GM12878 (cell line): ENCODE results near the gene MRPS15. TPM values are rescaled to one million over a fixed set of nuclear protein-coding genes. Genes with fewer than 3 reads are reported as not detected.

Source experiments
- ATAC-seq: fragments of 200-7000 bp; cut with Tn5 transposase; 3 replicates; pipeline ENCODE4 v1.9.1; 2020; ENCODE audit warnings: mild to moderate bottlenecking, moderate library complexity
- BruUV-seq: library from RNA; stranded (reverse); fragments of 400-500 nt; replicated peaks from 2 replicates; lab custom pipeline; 2021; lab: Mats Ljungman, UMichigan
- CTCF ChIA-PET: fragments of 300-600 bp; sonication (Branson Sonifier 250); formaldehyde crosslinking; extraction: SDS; loops from one replicate; lab custom pipeline; 2021; ENCODE audit warnings: inconsistent platforms; lab: Yijun Ruan, JAX
- POLR2A ChIA-PET: fragments of 350-600 bp; formaldehyde crosslinking; extraction: SDS; loops from one replicate; lab custom pipeline; 2021; ENCODE audit warnings: inconsistent platforms; lab: Charles Lee
- RAD21 ChIA-PET: fragments of 300-600 bp; sonication (Branson Sonifier 250); formaldehyde crosslinking; loops from one replicate; lab custom pipeline; 2023; ENCODE audit warnings: antibody characterized with exemption; ENCODE audit not compliant: unreplicated experiment; lab: Charles Lee
- SMC1A ChIA-PET: fragments of 300-600 bp; sonication (Branson Sonifier 250); formaldehyde crosslinking; loops from one replicate; lab custom pipeline; 2023; ENCODE audit not compliant: unreplicated experiment, uncharacterized antibody; lab: Charles Lee
- DNase-seq: peaks from one replicate; pipeline ENCODE4 v3.0.0-alpha.2; 2011; ENCODE audit warnings: low read depth, low spot score
- FAIRE-seq: peaks from 3 replicates; lab custom pipeline; 2011; peaks lifted over from hg19 to GRCh38; lab: Jason Lieb, UNC
- H2AFZ ChIP-seq: 2 replicates; pipeline ENCODE4 v1.6.0; 2011; ENCODE audit warnings: low read depth, low read length, control low read depth; ENCODE audit not compliant: control insufficient read depth
- H3K27ac ChIP-seq: 2 replicates; pipeline ENCODE4 v1.5.1; 2011; ENCODE audit warnings: control low read depth; ENCODE audit not compliant: control insufficient read depth, insufficient read depth
- H3K27me3 ChIP-seq, 2 experiments: replicated peaks in 1 of 2; 2 replicates each; pipeline versions ENCODE4 v1.6.0 to v1.6.1; 2011; ENCODE audit warnings: low read length in 1 of 2; ENCODE audit not compliant: control insufficient read depth in 2 of 2, insufficient read depth in 2 of 2
- H3K36me3 ChIP-seq, 2 experiments: 2 replicates each; pipeline ENCODE4 v1.5.1; 2011; ENCODE audit warnings: low read length in 1 of 2; ENCODE audit not compliant: control insufficient read depth in 2 of 2, insufficient read depth in 2 of 2
- H3K4me1 ChIP-seq: 2 replicates; pipeline ENCODE4 v1.6.1; 2011; ENCODE audit warnings: mild to moderate bottlenecking, low read length, moderate library complexity, mixed read lengths; ENCODE audit not compliant: control insufficient read depth, insufficient read depth
- H3K4me2 ChIP-seq: 2 replicates; pipeline ENCODE4 v1.6.0; 2011; ENCODE audit warnings: control low read depth; ENCODE audit not compliant: control insufficient read depth, insufficient read depth
- H3K4me3 ChIP-seq: fragments of 200-600 bp; sonication (generic); 2 replicates; pipeline ENCODE4 v1.5.1; 2016
- H3K79me2 ChIP-seq: 2 replicates; pipeline ENCODE4 v1.6.0; 2011; ENCODE audit warnings: low read length; ENCODE audit not compliant: control insufficient read depth, insufficient read depth
- H3K9ac ChIP-seq: 2 replicates; pipeline ENCODE4 v1.8.0; 2011; ENCODE audit warnings: low read length, control low read depth, mixed read lengths; ENCODE audit not compliant: control insufficient read depth, insufficient read depth
- H3K9me3 ChIP-seq: replicated peaks from 3 replicates; pipeline ENCODE4 v1.5.1; 2011; ENCODE audit warnings: mild to moderate bottlenecking, low read length; ENCODE audit not compliant: control insufficient read depth, insufficient read depth
- H4K20me1 ChIP-seq: 2 replicates; pipeline ENCODE4 v1.6.0; 2011; ENCODE audit not compliant: control insufficient read depth, insufficient read depth
- CHD2 ChIP-seq: IDR thresholded peaks from 2 replicates; pipeline ENCODE4 v1.6.1; 2011; ENCODE audit warnings: low read depth, low read length, improper control_type of control experiment, borderline replicate concordance
- CHD4 ChIP-seq: fragments of 200-600 bp; sonication (generic); IDR thresholded peaks from 2 replicates; pipeline ENCODE4 v1.6.1; 2016; ENCODE audit warnings: mild to moderate bottlenecking
- HCFC1 ChIP-seq: fragments of 150-350 bp; IDR thresholded peaks from 2 replicates; pipeline ENCODE4 v1.6.1; 2014; ENCODE audit warnings: low read length
- IRF4 ChIP-seq: IDR thresholded peaks from 2 replicates; pipeline ENCODE4 v1.6.1; 2011; ENCODE audit warnings: low read depth, low read length
- JUND ChIP-seq: IDR thresholded peaks from 2 replicates; pipeline ENCODE4 v1.6.1; 2012; ENCODE audit warnings: low read depth, mild to moderate bottlenecking, low read length, improper control_type of control experiment, moderate library complexity
- RAD21 ChIP-seq: IDR thresholded peaks from 2 replicates; pipeline ENCODE4 v1.6.1; 2011; ENCODE audit warnings: mild to moderate bottlenecking, low read depth, low read length, moderate library complexity; ENCODE audit not compliant: insufficient read depth
- STAT1 ChIP-seq: fragments of 450-650 bp; conservative IDR thresholded peaks from 2 replicates; pipeline ENCODE4 v1.6.1; 2014; ENCODE audit warnings: antibody characterized with exemption, mild to moderate bottlenecking
- ZBTB40 ChIP-seq: fragments of 450-650 bp; IDR thresholded peaks from 2 replicates; pipeline ENCODE4 v1.6.1; 2016; ENCODE audit warnings: mild to moderate bottlenecking, moderate library complexity, borderline replicate concordance
- WGBS: methylation state at CpG from one replicate; pipeline ENCODE4 v1.1.6; 2016; ENCODE audit warnings: low lambda C conversion rate; ENCODE audit not compliant: insufficient replicate concordance, insufficient coverage; ENCODE audit errors: missing lambda C conversion rate; 5-methylcytosine and 5-hydroxymethylcytosine counted together
- in situ Hi-C: fragments of 300-500 bp; cut with MboI; formaldehyde crosslinking; loops from 9 replicates; pipeline ENCODE4 v1.14.3; 2018; ENCODE audit warnings: mixed read lengths
- intact Hi-C: fragments of 100-400 bp; cut with micrococcal nuclease; formaldehyde crosslinking; loops from one replicate; pipeline ENCODE4 v1.14.2; 2022; ENCODE audit not compliant: unreplicated experiment
- polyA plus RNA-seq, 11 experiments: library from polyadenylated mRNA; depleted of rRNA in 4 of 11; unstranded in 6 of 11; stranded (reverse) in 5 of 11; fragments of >200 nt; fragmentation: Nextera tagmentation in 4 of 11; fragmentation: Illumina TruSeq in 1 of 11; extraction: Ambion mirVana in 4 of 11; extraction: Trizol in 1 of 11; gene quantifications; 1 replicate in 1 of 11; 2 replicates in 10 of 11; pipeline versions ENCODE4 v1.2.1 to v1.2.3, GENCODE V29; 2011 to 2016; ENCODE audit warnings: inconsistent platforms in 2 of 11, missing spikeins in 2 of 11, low read depth in 1 of 11
- total RNA-seq, 4 experiments: library from RNA; depleted of rRNA in 3 of 4; stranded (reverse); fragments of >200 nt in 3 of 4; fragmentation: Illumina TruSeq in 1 of 4; extraction: Trizol in 1 of 4; gene quantifications; 2 replicates each; pipeline versions ENCODE4 v1.2.1 to v1.2.3, GENCODE V29; 2013 to 2021
- TF ChIP-seq, protein P1 (sequence below): fragments of 450-650 bp; conservative IDR thresholded peaks from 2 replicates; pipeline ENCODE4 v1.6.1; 2017; ENCODE audit warnings: mild to moderate bottlenecking, moderate library complexity
- TF ChIP-seq, protein P2 (sequence below): fragments of 450-650 bp; IDR thresholded peaks from 2 replicates; pipeline ENCODE4 v1.6.1; 2014; ENCODE audit warnings: mild to moderate bottlenecking
- TF ChIP-seq, protein P3 (sequence below): IDR thresholded peaks from 2 replicates; pipeline ENCODE4 v1.6.1; 2011; ENCODE audit warnings: mild to moderate bottlenecking, low read depth, low read length, moderate library complexity; ENCODE audit not compliant: insufficient replicate concordance
- TF ChIP-seq, protein P4 (sequence below): fragments of 450-650 bp; formaldehyde crosslinking; IDR thresholded peaks from 2 replicates; pipeline ENCODE4 v1.5.0; 2022; ENCODE audit warnings: mild to moderate bottlenecking, missing genetic modification characterization

Gene MRPS15
- total and polyA plus RNA-seq, 10 of the 15 experiments (the other 5 are each of a cell fraction or from before 2014, with no cell fraction given), result 41.1 to 207 (median 107) TPM

- FAIRE-seq, result no peak
- no peak overlapping the region for H2AFZ ChIP-seq
- H3K27ac ChIP-seq, result no peak overlapping the region
- CTCF ChIA-PET, result no interaction called here
- BruUV-seq, result no TSS peak
- DNase-seq, result no peak
- ATAC-seq, result no peak
- H3K4me1 ChIP-seq, result no peaks in the 10 kb centered on the region
- no peak overlapping the region for H3K4me3 ChIP-seq
- H3K4me2 ChIP-seq, result no peak overlapping the region
- H3K9me3 ChIP-seq, result no peaks in the 10 kb centered on the region
- POLR2A ChIA-PET, result interaction anchor here (0.6 kb wide), 1 partner anchor 52 kb away, joined by 3 read pairs; no protein-coding TSS in a partner anchor
- H3K9ac ChIP-seq, result no peak overlapping the region
- SMC1A ChIA-PET, result no interaction called here
- WGBS, result 78% methylated on average over 3 of the region's 3 CpGs
- H4K20me1 ChIP-seq, result no peaks in the 10 kb centered on the region
- in situ Hi-C loops (no loop called here), intact Hi-C loops (no loop called here)
- H3K36me3 ChIP-seq, result no peaks in the 10 kb centered on the region
- no peaks in the 10 kb centered on the region for H3K79me2 ChIP-seq
- RAD21 ChIA-PET, result no interaction called here
- H3K27me3 ChIP-seq, result no peaks in the 10 kb centered on the region
- TF ChIP-seq CHD4, result no peak
- TF ChIP-seq, protein P1, sequence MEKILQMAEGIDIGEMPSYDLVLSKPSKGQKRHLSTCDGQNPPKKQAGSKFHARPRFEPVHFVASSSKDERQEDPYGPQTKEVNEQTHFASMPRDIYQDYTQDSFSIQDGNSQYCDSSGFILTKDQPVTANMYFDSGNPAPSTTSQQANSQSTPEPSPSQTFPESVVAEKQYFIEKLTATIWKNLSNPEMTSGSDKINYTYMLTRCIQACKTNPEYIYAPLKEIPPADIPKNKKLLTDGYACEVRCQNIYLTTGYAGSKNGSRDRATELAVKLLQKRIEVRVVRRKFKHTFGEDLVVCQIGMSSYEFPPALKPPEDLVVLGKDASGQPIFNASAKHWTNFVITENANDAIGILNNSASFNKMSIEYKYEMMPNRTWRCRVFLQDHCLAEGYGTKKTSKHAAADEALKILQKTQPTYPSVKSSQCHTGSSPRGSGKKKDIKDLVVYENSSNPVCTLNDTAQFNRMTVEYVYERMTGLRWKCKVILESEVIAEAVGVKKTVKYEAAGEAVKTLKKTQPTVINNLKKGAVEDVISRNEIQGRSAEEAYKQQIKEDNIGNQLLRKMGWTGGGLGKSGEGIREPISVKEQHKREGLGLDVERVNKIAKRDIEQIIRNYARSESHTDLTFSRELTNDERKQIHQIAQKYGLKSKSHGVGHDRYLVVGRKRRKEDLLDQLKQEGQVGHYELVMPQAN, result no peak
- no peak for TF ChIP-seq IRF4
- TF ChIP-seq HCFC1, result no peak
- TF ChIP-seq RAD21, result no peak
- TF ChIP-seq, protein P2, sequence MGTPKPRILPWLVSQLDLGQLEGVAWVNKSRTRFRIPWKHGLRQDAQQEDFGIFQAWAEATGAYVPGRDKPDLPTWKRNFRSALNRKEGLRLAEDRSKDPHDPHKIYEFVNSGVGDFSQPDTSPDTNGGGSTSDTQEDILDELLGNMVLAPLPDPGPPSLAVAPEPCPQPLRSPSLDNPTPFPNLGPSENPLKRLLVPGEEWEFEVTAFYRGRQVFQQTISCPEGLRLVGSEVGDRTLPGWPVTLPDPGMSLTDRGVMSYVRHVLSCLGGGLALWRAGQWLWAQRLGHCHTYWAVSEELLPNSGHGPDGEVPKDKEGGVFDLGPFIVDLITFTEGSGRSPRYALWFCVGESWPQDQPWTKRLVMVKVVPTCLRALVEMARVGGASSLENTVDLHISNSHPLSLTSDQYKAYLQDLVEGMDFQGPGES, result no peak
- TF ChIP-seq ZBTB40, result no peak
- TF ChIP-seq, protein P3, sequence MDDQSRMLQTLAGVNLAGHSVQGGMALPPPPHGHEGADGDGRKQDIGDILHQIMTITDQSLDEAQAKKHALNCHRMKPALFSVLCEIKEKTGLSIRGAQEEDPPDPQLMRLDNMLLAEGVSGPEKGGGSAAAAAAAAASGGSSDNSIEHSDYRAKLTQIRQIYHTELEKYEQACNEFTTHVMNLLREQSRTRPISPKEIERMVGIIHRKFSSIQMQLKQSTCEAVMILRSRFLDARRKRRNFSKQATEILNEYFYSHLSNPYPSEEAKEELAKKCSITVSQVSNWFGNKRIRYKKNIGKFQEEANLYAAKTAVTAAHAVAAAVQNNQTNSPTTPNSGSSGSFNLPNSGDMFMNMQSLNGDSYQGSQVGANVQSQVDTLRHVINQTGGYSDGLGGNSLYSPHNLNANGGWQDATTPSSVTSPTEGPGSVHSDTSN, result no peak
- TF ChIP-seq, protein P4, sequence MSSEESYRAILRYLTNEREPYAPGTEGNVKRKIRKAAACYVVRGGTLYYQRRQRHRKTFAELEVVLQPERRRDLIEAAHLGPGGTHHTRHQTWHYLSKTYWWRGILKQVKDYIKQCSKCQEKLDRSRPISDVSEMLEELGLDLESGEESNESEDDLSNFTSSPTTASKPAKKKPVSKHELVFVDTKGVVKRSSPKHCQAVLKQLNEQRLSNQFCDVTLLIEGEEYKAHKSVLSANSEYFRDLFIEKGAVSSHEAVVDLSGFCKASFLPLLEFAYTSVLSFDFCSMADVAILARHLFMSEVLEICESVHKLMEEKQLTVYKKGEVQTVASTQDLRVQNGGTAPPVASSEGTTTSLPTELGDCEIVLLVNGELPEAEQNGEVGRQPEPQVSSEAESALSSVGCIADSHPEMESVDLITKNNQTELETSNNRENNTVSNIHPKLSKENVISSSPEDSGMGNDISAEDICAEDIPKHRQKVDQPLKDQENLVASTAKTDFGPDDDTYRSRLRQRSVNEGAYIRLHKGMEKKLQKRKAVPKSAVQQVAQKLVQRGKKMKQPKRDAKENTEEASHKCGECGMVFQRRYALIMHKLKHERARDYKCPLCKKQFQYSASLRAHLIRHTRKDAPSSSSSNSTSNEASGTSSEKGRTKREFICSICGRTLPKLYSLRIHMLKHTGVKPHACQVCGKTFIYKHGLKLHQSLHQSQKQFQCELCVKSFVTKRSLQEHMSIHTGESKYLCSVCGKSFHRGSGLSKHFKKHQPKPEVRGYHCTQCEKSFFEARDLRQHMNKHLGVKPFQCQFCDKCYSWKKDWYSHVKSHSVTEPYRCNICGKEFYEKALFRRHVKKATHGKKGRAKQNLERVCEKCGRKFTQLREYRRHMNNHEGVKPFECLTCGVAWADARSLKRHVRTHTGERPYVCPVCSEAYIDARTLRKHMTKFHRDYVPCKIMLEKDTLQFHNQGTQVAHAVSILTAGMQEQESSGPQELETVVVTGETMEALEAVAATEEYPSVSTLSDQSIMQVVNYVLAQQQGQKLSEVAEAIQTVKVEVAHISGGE, result no peak
- TF ChIP-seq STAT1, result no peak
- TF ChIP-seq JUND, result no peak
- TF ChIP-seq CHD2, result no peak
These were observed 23.5 kb downstream of the MRPS15 start for GRCh38 chr1:36440646-36441045.
